ENCODE measurements around the gene RPRD1B.
A peak's percentile ranks its signal among the peaks of the same experiment; 100 is the strongest.
"Not testable (repeated sequence)": the region's sequence is repeated elsewhere in the genome, so short reads cannot be mapped to it uniquely, and the experiment has no call there.

RPRD1B gene

GRCh38 chr20:38075161-38075998 lies 41.8 kb downstream of the RPRD1B start:
- no peak for DNase-seq

DNA sequence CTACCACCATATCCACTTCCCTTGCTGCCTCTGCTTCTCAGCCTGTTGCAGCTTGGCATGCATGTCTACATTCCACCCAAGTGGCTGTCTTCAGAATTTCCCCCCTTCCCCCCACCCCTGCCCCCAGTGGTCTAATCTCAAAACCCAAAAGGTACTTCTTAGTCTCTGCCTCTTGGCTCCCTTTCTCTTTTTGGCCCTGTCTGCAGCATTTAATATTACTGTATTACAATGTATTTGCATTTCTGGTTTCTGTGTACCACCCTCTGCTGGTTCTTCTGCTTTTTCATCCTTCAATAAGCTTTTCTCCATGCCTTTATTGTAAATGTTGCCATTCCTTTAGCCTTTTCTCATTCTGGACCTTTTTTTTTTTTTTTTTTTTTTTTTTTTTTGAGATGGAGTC lies 43.0 kb downstream of the RPRD1B start:
- DNase-seq, result no peak

DNA sequence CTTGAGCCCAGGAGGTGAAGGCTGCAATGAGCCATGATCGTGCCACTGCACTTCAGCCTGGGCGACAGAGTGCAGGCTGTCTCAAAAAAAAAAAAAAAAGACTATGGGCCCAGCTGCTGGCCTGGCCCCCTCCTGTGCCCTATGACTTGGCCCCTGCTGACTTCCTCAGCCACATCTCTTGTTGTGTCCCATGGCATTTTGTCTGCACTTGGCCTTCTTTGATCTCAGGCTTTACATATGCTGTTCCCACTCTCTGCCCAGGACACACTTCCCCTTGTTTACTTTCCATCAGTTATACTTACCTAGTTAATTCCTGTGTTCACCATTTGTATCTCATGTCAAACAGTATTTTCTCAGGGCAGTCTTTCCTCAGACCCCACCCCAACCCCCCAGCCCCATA lies 44.5 kb downstream of the RPRD1B start:
- DNase-seq, result no peak

DNA sequence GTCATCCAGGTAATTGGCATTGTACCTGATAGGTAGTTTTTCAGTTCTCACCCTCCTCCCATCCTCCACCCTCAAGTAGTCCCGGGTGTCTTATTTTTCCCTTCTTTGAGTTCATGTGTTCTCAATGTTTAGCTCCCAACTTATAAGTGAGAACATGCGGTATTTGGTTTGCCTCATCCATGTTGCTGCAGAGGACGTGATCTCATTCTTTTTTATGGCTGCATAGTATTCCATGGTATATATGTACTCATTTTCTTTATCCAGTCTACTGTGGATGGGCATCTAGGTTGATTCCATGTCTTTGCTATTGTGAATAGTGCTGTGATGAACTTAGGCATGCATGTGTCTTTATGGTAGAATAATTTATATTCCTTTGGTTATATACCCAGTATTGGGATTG lies 45.8 kb downstream of the RPRD1B start:
- no peak for DNase-seq

GRCh38 chr20:38081575-38081974 lies 48.0 kb downstream of the RPRD1B start:
- no peak for DNase-seq

DNA sequence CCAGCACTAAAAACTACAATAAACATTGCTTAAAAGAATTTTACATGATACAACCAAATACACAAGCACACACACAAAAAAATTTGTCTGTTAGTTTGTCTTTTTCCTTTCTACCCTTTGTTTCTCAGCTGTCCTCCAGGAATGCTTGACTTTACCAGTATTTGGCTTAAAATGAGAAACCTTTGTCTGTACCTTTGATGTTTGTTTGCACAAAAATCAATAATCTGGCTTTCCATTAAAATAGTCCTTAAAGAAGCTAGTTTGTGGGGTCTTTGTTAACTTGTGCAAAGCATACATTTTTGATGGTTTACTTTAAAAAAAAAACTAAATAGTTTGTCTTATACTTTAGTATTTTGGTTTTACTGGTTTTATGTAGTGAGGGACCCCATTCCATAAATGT lies 49.3 kb downstream of the RPRD1B start:
- no peak for DNase-seq

DNA sequence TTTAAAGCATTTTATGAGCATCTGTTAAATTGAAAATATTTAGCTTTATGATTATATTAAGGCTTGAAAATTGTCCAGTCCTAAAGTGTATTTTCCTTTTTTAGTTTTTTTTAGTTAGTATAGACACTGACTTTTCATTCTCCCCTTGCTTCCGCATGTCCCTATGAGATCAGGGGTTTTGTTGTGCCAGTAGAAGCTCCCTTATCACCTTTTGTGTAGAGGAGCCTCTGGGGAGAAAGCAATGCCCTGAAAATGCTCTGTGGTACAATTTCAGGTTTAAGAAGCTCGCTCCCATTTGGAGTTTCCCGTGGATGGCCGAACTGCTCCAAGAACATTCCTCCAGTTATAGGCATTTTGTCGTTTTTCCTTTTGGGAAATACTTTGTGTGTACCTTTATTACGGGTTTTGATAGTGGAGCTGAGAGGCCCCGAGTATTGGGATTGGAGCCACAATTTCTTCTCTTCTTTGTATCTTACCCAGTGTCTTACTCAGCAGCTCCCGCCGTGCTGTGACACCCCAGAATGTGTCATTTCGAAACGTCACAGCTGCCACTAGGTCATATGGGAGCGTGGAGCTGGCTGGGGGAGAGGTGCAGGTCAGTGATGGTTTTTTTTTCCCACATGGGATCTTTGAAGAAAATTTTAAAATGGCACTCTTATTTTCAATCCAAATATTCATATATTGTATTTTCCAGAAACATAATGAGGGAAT lies 49.9 kb downstream of the RPRD1B start:
- no peak for DNase-seq

DNA sequence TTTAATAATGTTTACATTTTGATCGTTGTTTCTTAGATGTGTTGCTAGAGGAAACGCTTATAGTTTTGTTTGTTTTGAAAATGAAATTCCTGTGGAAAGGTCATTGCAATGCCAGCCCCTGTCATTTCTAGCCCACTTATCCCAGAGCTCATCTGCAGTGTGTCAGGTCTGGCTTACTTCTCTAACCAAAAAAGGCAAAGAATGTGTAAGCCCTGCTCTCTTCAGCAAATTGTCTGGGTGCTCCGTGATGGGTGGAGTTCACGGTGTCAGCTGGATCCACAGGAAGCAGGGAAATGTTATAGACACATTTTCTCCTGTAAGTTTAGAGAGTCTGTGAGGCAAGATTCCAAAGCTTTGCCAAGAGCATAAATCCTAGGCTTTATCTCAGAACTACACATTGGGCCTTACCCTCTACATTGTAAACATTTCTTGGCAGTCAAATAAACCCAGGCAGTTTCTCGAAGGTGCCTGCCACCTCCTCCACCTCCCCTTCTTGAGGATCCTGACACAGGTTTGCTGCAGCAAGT lies 50.9 kb downstream of the RPRD1B start:
- DNase-seq, result no peak

DNA sequence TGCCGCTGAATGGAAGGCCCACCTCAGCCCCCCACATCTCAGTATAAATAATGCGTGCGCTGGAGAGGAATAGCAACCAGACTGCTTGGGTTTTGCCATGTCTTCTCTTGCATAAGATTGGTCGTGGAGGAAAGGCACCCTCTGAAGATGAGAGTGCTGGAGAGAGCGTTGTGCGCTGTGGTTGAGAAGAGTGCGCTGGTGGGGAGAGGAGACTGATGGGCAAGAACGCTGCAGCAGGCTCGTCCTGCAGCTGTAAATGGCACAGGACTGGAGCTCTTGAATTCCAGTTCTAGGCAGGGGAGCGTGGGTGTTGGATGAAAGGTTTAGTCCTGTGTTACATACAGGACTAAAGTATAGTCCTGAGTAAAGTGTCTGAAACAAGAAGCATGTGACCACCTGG lies 51.5 kb downstream of the RPRD1B start:
- DNase-seq, result no peak

DNA sequence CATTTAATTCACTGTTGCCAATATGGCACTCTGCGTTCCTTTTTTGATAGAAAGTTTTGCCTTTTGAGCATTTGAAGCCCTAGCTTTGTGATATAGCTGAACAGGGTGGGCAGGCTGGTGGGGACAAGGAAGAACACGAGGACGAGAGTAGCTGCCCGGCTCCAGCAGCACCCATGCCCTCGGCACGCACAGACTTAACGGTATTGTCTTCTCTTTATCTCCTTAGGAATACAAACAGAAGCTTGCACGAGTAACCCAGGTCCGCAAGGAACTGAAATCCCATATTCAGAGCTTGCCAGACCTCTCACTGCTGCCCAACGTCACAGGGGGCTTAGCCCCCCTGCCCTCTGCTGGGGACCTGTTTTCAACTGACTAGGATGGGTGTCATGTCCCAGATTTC lies 56.0 kb downstream of the RPRD1B start:
- no peak for DNase-seq

DNA sequence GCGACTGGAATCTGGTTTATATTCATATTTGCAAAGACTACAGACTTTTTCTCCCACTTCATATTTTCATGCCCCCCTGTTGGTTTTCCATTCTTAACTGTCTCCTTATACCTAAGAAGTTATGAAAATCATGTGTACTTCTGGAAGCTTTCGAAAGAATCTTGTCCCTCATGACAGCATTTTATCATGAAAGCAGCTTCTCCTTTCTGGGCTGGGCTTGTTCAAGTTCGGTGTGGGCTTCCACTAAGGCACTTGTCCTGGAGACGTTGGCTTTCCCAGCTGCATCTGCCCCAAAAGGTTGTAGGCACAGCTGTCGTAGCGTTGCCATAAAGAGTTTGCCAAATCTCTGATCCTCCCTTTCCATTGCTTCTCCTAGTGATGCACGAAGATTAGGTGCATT lies 56.5 kb downstream of the RPRD1B start:
- no peak for DNase-seq

DNA sequence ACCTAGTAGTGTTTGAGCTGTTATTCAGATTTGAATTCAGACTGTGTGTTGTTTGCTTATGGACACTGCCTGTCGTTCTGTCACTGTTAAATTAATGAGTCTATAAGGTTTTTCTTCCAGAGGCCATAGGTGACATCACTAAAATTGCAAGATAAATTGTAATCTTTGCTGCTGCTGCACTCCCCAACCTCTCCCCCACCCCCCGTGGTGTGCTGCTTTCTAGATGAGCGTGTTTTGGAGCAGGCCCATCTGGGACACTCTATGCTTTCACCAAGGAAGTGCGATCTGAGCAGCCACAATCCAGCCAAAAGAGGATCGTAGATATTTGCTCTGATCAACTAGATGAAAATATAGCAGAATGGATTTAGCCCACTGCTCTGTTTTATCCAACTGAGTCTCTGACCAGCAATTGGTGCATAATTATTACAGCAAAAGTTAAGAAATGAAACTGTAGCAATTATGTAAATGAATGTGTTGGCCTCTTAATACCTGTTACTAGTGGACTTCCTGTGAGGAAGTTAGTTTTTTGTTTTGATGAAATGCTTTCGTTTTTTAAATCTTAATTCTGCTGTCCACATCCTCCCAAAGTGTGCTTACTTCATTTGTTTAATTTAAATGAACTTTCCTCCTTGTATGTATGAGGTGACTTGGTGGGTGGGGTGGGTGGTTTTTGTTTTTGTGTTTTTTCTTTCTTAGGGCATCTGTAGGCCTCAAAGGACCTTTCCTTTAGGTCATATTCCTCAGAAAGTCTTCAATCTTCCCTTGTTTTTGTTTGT lies 58.1 kb downstream of the RPRD1B start:
- no peak for DNase-seq

DNA sequence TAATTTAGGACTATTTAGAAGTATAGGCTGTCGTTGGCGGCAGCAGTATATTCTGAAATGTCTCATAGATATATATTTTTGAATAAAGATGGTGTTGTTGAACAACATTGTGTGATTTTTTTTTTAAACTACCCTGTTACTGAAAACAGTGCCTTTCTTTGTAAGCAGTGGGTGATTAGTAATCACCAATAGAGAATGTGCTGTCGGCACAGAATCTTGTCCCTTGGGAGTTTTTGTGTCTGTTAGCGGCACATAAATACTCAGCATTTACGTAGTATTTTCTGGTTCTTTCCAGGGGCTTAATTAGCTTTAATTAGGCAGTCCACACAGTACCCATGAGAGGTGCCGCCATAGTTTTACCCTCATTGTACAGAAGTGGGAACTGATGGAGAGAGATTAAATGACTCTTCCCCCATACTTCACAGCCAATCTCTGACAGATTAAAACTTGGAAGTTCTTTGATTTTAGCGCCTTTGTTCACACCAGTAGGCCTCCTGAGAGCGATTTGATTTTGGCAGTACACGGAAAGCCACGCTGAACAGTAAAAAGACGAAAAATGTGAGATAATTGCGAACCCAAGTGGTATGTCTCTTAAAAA lies 58.8 kb downstream of the RPRD1B start:
- peak; percentile 31 for DNase-seq

DNA sequence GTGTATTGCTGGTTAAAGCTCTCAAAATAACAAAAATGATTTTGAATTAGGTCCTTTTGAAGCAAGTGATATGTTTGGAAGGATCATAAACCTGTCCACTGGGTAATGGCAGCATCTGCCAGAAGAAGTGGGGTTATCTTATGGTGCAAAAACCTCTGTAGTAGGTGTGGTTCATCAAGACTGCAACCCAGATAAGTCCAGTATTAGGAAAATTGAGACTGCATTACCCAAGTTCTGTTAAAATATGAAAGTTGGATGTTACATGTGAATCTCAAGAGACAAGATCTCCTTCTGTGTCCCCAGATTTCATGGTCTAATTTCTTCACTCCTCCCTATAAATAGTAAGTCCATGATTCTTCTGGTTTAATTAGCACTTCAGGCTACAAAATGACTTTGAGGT lies 59.4 kb downstream of the RPRD1B start:
- DNase-seq, result no peak

GRCh38 chr20:38093641-38094077 lies 60.1 kb downstream of the RPRD1B start:
- no peak for DNase-seq

DNA sequence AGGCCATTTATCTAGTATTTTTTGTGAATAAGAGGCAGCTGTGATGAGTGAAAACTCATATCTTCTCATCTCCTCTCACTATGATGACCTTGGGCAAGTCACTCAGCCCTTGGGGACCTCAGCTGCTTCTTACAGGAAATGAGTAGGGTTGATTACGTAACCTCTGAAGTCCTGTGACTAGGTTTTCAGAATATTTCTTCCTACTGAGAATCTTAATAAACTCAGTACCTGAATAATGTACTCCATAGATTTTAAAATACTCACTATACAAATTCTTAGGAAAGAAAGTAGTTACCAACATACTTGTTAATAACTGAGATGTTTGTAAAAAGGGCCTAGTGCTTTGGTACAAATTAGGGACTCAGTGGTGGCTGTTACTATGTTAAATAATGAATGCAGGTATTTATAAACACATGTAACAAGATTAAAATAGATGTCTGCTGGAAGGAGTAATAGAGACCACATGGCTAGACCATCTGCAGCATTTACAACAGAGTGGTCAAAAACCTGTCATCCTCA lies 60.9 kb downstream of the RPRD1B start:
- DNase-seq, result no peak

DNA sequence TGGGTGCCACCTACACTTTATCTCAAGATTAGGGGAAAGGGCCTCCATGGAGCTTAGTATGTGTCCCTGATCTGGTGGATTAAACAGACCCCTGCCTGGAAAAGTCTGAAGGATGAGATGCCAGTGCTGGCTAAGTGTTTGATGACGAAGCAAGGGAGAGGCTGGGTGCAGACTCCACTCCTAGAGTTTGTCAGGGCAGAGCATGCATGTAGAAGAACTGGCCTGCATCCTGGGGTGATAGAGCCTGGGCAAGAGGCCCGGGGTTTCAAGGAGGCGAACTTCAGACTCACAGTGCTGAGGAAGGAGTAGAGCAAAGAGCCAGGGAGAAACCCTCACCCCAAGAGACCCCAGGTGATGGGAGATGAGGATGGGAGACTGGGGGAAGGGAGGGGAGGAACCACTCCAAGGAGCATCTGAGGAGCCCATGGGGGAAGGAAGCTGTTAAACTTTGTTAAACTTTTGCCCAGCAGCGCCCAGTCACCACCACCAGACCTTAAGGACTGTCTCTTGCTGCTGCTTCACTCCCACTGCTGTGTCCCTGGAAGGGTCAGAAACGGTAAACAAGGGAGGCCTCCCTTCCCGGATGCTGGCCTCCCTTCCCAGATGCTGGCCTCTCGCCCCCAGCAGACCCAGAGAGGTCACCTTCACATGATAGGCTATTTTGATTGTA lies 61.6 kb downstream of the RPRD1B start:
- DNase-seq, result no peak

GRCh38 chr20:38098952-38099351 lies 65.4 kb downstream of the RPRD1B start:
- no peak for DNase-seq

DNA sequence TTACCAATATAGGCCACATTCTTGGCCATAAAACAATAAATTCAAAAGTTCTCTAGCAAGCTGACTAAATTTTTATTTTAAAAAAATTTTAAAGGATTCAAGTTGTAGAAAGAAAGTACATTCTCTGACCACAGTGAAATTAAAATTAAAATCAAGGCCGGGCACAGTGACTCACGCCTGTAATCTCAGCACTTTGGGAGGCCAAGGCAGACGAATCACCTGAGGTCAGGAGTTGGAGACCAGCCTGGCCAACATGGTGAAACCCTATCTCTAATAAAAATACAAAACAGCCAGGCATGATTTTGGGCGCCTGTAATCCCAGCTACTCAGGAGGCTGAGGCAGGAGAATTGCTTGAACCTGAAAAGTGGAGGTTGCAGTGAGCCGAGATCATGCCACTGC lies 68.7 kb downstream of the RPRD1B start:
- not testable (repeated sequence) for DNase-seq

DNA sequence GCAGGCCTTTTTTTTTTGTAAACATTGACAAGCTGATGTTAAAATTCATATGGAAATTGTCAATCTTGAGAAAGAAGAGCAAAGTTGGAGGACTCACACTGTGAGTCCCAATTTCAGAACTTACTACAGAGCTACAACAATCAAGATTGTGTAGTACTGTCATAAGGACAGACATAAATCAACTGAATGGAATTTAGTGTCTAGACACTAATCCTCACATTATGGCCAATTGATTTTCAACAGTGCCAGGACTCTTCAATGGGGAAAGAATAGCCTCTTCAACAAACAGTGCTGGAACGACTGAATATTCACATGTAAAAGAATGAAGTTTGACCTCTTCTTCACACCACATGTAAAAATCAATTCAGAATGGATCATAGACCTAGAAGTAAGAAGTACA lies 70.7 kb downstream of the RPRD1B start:
- DNase-seq, result no peak

DNA sequence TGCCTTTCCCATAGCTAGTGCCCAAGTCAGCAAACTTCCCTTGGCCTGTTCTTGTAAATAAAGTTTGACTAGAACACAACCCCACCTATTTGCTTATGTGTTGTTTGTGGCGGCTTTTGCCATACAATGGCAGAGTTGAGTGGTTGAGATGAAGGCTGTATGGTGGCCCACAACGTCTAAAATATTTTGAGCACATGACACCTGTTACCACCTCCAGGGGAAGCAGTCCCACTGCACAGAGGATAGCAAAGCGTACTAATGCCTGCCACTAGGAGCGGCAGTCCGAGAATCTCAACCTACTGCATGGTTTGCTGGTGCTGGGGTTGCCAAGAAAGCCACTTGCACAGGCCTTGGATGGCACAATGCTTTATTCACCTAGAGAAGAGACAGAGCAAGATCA lies 72.9 kb downstream of the RPRD1B start:
- DNase-seq, result no peak

DNA sequence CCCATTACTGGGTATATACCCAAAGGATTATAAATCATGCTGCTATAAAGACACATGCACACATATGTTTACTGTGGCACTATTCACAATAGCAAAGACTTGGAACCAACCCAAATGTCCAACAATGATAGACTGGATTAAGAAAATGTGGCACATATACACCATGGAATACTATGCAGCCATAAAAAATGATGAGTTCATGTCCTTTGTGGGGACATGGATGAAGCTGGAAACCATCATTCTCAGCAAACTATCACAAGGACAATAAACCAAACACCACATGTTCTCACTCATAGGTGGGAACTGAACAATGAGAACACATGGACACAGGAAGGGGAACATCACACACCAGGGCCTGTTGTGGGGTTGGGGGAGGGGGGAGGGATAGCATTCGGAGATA lies 73.8 kb downstream of the RPRD1B start:
- not testable (repeated sequence) for DNase-seq
